Epithelial cell of proximal tubule (primary cell): ENCODE measurements around the gene WSB1. TPM values are rescaled to one million over a fixed set of nuclear protein-coding genes. Genes with fewer than 3 reads are reported as not detected.
A peak's percentile ranks its signal among the peaks of the same experiment; 100 is the strongest.

Source experiments
- DNase-seq: peaks from one replicate; pipeline ENCODE4 v3.0.0-alpha.2; 2011; ENCODE audit warnings: low read depth
- H3K4me3 ChIP-seq: 2 replicates; pipeline ENCODE4 v1.5.1; 2011; ENCODE audit warnings: low read depth, mild to moderate bottlenecking, low read length
- total RNA-seq: library from RNA; depleted of rRNA; stranded (reverse); fragments of >200 nt; gene quantifications from 2 replicates; pipeline ENCODE4 v1.2.3, GENCODE V29; 2015
- TF ChIP-seq, protein P1 (sequence below): conservative IDR thresholded peaks from 2 replicates; pipeline ENCODE4 v1.5.1; 2012; ENCODE audit warnings: low read depth, mild to moderate bottlenecking, low read length

WSB1 gene
- total RNA-seq, 1 donor from 2014 or later = 68.5 TPM

DNA sequence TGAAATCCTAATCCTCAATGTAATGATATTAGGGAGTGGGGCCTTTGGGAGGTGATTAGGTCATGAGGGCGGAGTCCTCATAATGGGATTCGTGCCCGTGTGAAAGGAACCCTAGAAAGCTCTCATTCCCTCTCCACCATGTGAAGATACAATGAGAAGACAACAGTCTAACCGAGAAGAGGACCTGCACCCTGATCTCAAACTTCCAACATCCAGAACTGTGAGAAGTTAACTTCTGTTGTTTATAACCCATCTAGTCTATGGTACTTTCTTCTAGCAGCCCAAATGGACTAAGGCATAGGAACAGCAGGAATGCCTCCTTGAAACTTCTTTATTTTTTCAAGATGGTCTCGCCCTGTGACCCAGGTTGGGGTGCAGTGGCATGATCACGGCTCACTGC lies 24.7 kb downstream of the WSB1 start:
- no peak for DNase-seq
- TF ChIP-seq, protein P1, sequence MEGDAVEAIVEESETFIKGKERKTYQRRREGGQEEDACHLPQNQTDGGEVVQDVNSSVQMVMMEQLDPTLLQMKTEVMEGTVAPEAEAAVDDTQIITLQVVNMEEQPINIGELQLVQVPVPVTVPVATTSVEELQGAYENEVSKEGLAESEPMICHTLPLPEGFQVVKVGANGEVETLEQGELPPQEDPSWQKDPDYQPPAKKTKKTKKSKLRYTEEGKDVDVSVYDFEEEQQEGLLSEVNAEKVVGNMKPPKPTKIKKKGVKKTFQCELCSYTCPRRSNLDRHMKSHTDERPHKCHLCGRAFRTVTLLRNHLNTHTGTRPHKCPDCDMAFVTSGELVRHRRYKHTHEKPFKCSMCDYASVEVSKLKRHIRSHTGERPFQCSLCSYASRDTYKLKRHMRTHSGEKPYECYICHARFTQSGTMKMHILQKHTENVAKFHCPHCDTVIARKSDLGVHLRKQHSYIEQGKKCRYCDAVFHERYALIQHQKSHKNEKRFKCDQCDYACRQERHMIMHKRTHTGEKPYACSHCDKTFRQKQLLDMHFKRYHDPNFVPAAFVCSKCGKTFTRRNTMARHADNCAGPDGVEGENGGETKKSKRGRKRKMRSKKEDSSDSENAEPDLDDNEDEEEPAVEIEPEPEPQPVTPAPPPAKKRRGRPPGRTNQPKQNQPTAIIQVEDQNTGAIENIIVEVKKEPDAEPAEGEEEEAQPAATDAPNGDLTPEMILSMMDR = no peak
- H3K4me3 ChIP-seq = no peak overlapping the region

DNA sequence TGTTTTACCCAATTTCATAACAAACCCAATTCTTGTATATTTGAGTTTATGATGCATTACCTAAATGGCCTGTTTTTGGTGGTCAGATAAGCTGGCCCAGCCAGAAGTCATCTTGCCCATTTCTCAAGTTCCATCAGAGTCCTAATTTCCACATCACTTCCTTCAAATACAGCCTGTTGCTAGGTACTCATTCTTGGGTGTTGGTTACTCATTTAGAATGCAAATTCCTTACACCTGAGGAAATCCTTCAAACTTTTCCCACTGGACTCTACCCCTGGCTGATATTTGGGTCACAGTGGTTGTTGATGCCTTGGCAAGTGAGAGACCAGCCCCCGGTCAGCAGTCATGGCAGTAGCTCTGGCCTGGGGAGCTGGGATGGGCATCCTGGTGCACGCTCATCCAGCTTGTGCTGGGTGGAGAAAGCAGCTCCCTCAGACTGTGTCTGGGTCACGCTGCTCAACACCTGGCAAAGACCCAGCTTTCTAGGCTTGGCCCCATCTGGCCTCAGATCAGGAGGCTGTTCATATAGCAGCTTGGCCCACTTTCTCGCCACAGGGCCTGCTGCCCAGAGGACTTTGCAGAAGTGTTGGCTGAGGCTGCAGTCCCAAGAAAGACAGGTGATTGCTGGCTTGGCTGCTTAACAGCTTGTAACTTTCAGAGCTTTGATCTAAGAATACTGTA lies 25.8 kb downstream of the WSB1 start:
- DNase-seq = peak; percentile 57
- H3K4me3 ChIP-seq = no peak overlapping the region
- TF ChIP-seq, protein P1 = no peak

DNA sequence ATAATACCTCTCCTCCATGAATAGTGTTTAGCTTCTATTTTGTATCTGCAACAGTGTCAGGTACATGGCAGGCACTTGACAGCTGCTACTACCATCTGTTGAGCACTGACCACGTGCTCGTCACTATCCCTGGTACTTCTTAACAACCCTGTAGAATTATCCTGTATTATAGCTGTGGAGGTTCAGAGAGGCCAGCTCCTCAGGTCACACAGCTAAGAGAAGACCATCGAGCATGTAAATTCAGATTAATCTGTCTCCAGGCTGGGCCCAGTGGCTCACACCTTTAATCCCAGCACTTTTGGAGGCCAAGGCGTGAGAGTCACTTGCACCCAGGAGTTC lies 26.3 kb downstream of the WSB1 start:
- H3K4me3 ChIP-seq = no peak overlapping the region
- DNase-seq = no peak
- TF ChIP-seq, protein P1 = no peak

DNA sequence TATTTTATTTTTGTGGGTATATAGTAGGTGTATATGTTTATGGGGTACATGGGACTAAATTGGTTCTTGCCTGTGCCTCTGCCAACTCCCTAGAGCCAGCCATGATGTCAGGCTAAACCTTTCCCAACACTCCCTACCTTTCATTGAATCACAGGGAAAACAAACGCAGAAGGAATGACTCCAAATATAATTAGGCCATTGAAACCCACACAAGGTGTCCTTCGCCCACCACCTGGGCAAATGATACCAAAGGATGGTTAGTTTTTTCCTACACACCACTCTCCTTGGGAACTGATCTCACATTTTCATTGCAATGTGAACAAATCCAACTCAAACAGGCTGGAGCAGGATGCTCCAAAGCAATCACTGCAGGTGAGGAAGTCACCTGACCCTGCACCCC lies 27.5 kb downstream of the WSB1 start:
- no peak overlapping the region for H3K4me3 ChIP-seq
- TF ChIP-seq, protein P1 = no peak
- DNase-seq = no peak

DNA sequence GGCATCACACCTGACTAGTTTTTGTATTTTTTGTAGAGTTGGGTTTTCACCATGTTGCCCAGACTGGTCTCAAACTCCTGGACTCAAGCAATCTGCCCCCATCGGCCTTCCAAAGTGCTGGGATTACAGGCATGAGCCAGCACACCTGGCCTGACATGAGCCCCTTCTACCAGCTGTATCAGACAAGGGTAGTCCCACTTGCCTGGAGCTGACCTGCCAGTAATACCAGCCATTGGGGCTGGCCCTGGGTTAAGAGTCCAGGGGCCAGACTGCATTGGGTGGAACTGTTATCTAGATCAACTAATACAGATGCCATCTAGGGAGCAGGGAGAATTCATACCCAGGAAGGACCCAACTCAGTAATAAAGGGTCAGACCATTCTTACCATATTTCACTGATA lies 28.1 kb downstream of the WSB1 start:
- H3K4me3 ChIP-seq = no peak overlapping the region
- TF ChIP-seq, protein P1 = no peak
- DNase-seq = no peak

DNA sequence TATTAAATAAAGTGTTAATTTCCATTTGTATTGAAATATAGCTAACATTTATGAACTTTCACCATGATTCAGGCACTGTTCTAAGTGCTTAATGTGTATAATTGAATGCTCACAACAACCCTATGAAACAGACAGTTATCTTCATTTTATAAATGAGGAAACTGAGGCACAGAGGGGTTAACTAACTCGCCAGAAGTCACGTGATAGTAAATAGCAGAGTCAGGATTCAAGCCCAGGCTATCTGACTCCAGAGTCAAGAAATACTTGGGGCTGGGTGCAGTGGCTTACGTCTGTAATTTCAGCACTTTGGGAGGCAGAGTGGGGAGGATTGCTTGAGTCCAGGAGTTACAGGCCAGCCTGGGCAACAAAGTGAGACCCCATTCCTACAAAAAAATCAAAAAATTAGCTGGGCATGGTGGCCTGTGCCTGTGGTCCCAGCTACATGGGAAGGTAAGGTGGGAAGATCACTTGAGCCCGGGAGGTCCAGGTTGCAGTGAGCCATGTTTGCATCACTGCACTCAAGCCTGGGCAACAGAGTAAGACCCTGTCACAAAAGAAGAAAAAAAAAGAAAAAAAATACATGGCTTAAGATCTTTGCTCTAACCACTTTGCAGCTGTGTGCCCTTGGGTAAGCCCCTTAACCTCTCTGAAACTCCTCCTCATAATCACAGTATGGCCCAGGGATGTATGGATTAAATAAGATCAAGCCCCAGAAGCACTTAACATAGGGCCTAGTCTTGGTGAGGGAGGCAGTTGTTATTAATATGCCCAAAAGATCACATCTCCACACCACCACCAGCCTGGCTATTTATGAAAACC lies 29.0 kb downstream of the WSB1 start:
- DNase-seq = no peak
- TF ChIP-seq, protein P1 = no peak
- no peak overlapping the region for H3K4me3 ChIP-seq
